CD4-positive, CD25-positive, alpha-beta regulatory T cell (primary cell): ENCODE data around the gene IMP4. TPM values are rescaled to one million over a fixed set of nuclear protein-coding genes. Genes with fewer than 3 reads are reported as not detected.
A peak's percentile ranks its signal among the peaks of the same experiment; 100 is the strongest.

Experiments
- ATAC-seq, 2 donors: fragments of 150-1000 bp; cut with Tn5 transposase; one replicate each; pipeline ENCODE4 v1.10.0; 2021; ENCODE audit warnings: low read depth in 2 of 2, moderate number of reproducible peaks in 2 of 2, moderate library complexity in 1 of 2
- DNase-seq, 3 donors: peaks; one replicate each; pipeline versions ENCODE4 v3.0.0 to v3.0.0-alpha.2; 2012 to 2022; ENCODE audit warnings: mixed read lengths in 1 of 3
- H3K27ac ChIP-seq: one replicate; pipeline ENCODE4 v1.7.0; 2013; ENCODE audit warnings: mild to moderate bottlenecking, low read length; ENCODE audit not compliant: insufficient read depth, poor library complexity, severe bottlenecking
- H3K27me3 ChIP-seq: one replicate; pipeline ENCODE4 v1.7.0; 2013; ENCODE audit warnings: low read length; ENCODE audit not compliant: control insufficient read depth, insufficient read depth
- H3K36me3 ChIP-seq: one replicate; pipeline ENCODE4 v1.7.0; 2013; ENCODE audit warnings: mild to moderate bottlenecking, low read length, moderate library complexity; ENCODE audit not compliant: control insufficient read depth, insufficient read depth
- H3K4me1 ChIP-seq: 2 replicates; pipeline ENCODE4 v1.7.0; 2013; ENCODE audit warnings: mild to moderate bottlenecking, low read length; ENCODE audit not compliant: insufficient read depth, control insufficient read depth, poor library complexity, severe bottlenecking
- H3K4me3 ChIP-seq: one replicate; pipeline ENCODE4 v1.7.0; 2013; ENCODE audit warnings: low read depth, mild to moderate bottlenecking, low read length, moderate library complexity
- H3K9me3 ChIP-seq, 2 experiments: 1 replicate in 1 of 2; 2 replicates in 1 of 2; pipeline ENCODE4 v1.7.0; 2013; ENCODE audit warnings: low read length in 2 of 2, mild to moderate bottlenecking in 1 of 2, moderate library complexity in 1 of 2; ENCODE audit not compliant: control insufficient read depth in 2 of 2
- H3K27ac Mint-ChIP-seq, 3 donors: one replicate each; pipeline ENCODE4 v1.8.0; 2020 to 2022; ENCODE audit warnings: mild to moderate bottlenecking in 3 of 3, mixed read lengths in 3 of 3, moderate library complexity in 2 of 3
- H3K27me3 Mint-ChIP-seq: one replicate; pipeline ENCODE4 v1.8.0; 2022; ENCODE audit warnings: mild to moderate bottlenecking, mixed read lengths
- H3K36me3 Mint-ChIP-seq: one replicate; pipeline ENCODE4 v1.8.0; 2020; ENCODE audit warnings: mixed read lengths
- H3K4me1 Mint-ChIP-seq, 4 donors: one replicate each; pipeline ENCODE4 v1.8.0; 2020 to 2022; ENCODE audit warnings: mixed read lengths in 4 of 4, mild to moderate bottlenecking in 1 of 4
- H3K4me3 Mint-ChIP-seq, 4 donors: one replicate each; pipeline ENCODE4 v1.8.0; 2020 to 2022; ENCODE audit warnings: mild to moderate bottlenecking in 4 of 4, mixed read lengths in 4 of 4, moderate library complexity in 3 of 4
- H3K9me3 Mint-ChIP-seq, 7 donors: one replicate each; pipeline ENCODE4 v1.8.0; 2020 to 2022; ENCODE audit warnings: mixed read lengths in 7 of 7, mild to moderate bottlenecking in 3 of 7, moderate library complexity in 2 of 7
- polyA plus RNA-seq, 4 donors: library from polyadenylated mRNA; unstranded; fragments of 300-500 nt; fragmentation: Illumina TruSeq; gene quantifications; one replicate each; pipeline ENCODE4 v1.2.3, GENCODE V29; 2021
- total RNA-seq: library from RNA; stranded (reverse); gene quantifications from one replicate; pipeline ENCODE4 v1.2.3, GENCODE V29; 2022

IMP4 gene
- total RNA-seq, result 72.4 TPM
- polyA plus RNA-seq, result 100 to 1,000 TPM in 1 of 4 donors, 10 to 100 TPM in 3; 72.9 to 111 (median 77.8) TPM

- H3K4me3 ChIP-seq, result peak within 1 kb of the TSS; percentile 98
- Mint-ChIP-seq H3K27ac (peak within 1 kb of the TSS; percentile 100), H3K4me1 (peaks cover 5 to 56% (median 23%) of the 10 kb centered on the region in 4 donors), H3K36me3 (peaks cover 48% of the 10 kb centered on the region), H3K9me3 (no peaks in the 10 kb centered on the region), H3K4me3 (peak within 1 kb of the TSS; percentile 95 to 100 (median 100)), H3K27me3 (no peaks in the 10 kb centered on the region)
- H3K27me3 ChIP-seq, result no peaks in the 10 kb centered on the region
- DNase-seq, result peak; percentile 96 to 99 (median 97)
- peak; percentile 87 to 89 for ATAC-seq
- H3K36me3 ChIP-seq, result peaks cover 55% of the 10 kb centered on the region
- no peaks in the 10 kb centered on the region for H3K9me3 ChIP-seq
- H3K27ac ChIP-seq, result peak within 1 kb of the TSS; percentile 97
- H3K4me1 ChIP-seq, result peaks cover 24% of the 10 kb centered on the region
Measured at GRCh38 chr2:130342533-130343275, at the start of gene IMP4. IMP4 (plus strand) TSS chr2:130342897; CDS start chr2:130342933, 36 bp downstream.

GRCh38 chr2:130300258-130300969 lies 42.3 kb upstream of the IMP4 start:
- no peak for ATAC-seq
- Mint-ChIP-seq H3K36me3 (no peaks in the 10 kb centered on the region), H3K4me3 (no peak overlapping the region), H3K27ac (no peak overlapping the region), H3K9me3 (peaks cover 0 to 3% (median 0%) of the 10 kb centered on the region in 7 donors), H3K4me1 (peaks cover 0 to 5% (median 0%) of the 10 kb centered on the region in 4 donors), H3K27me3 (peaks cover 36% of the 10 kb centered on the region)
- H3K4me3 ChIP-seq, result no peak overlapping the region
- H3K27ac ChIP-seq, result no peak overlapping the region
- H3K9me3 ChIP-seq, result no peaks in the 10 kb centered on the region
- DNase-seq, result no peak
- H3K36me3 ChIP-seq, result no peaks in the 10 kb centered on the region
- no peaks in the 10 kb centered on the region for H3K4me1 ChIP-seq
- peaks cover 9% of the 10 kb centered on the region for H3K27me3 ChIP-seq

GRCh38 chr2:130300970-130301348 lies 41.7 kb upstream of the IMP4 start:
- H3K9me3 ChIP-seq, result no peaks in the 10 kb centered on the region
- H3K36me3 Mint-ChIP-seq, result no peaks in the 10 kb centered on the region
- no peak for ATAC-seq
- H3K27me3 Mint-ChIP-seq, result peaks cover 31% of the 10 kb centered on the region
- no peak for DNase-seq
- no peak overlapping the region for H3K27ac Mint-ChIP-seq
- peaks cover 0 to 3% (median 0%) of the 10 kb centered on the region in 7 donors for H3K9me3 Mint-ChIP-seq
- no peak overlapping the region for H3K4me3 Mint-ChIP-seq
- no peak overlapping the region for H3K4me3 ChIP-seq
- H3K4me1 ChIP-seq, result no peaks in the 10 kb centered on the region
- H3K36me3 ChIP-seq, result no peaks in the 10 kb centered on the region
- no peak overlapping the region for H3K27ac ChIP-seq
- peaks cover 0 to 5% (median 0%) of the 10 kb centered on the region in 4 donors for H3K4me1 Mint-ChIP-seq
- peaks cover 11% of the 10 kb centered on the region for H3K27me3 ChIP-seq

- no peak for ATAC-seq
- Histone ChIP-seq H3K4me3 (no peak overlapping the region), H3K27ac (no peak overlapping the region), H3K27me3 (peaks cover 7% of the 10 kb centered on the region), H3K4me1 (no peaks in the 10 kb centered on the region), H3K9me3 (no peaks in the 10 kb centered on the region), H3K36me3 (no peaks in the 10 kb centered on the region)
- peaks cover 0 to 3% (median 0%) of the 10 kb centered on the region in 7 donors for H3K9me3 Mint-ChIP-seq
- no peak overlapping the region for H3K4me3 Mint-ChIP-seq
- peaks cover 33% of the 10 kb centered on the region for H3K27me3 Mint-ChIP-seq
- H3K27ac Mint-ChIP-seq, result no peak overlapping the region
- H3K36me3 Mint-ChIP-seq, result no peaks in the 10 kb centered on the region
- peaks cover 0 to 5% (median 0%) of the 10 kb centered on the region in 4 donors for H3K4me1 Mint-ChIP-seq
- no peak for DNase-seq
Measured at GRCh38 chr2:130302164-130302886, 40.4 kb upstream of the IMP4 start.

- no peaks in the 10 kb centered on the region for H3K36me3 ChIP-seq
- H3K9me3 Mint-ChIP-seq, result peaks cover 0 to 3% (median 0%) of the 10 kb centered on the region in 7 donors
- peaks cover 0 to 5% (median 0%) of the 10 kb centered on the region in 4 donors for H3K4me1 Mint-ChIP-seq
- H3K4me3 Mint-ChIP-seq, result no peak overlapping the region
- no peak overlapping the region for H3K27ac Mint-ChIP-seq
- H3K4me1 ChIP-seq, result no peaks in the 10 kb centered on the region
- no peaks in the 10 kb centered on the region for H3K9me3 ChIP-seq
- no peak overlapping the region for H3K27ac ChIP-seq
- ATAC-seq (no peak), DNase-seq (no peak)
- H3K27me3 ChIP-seq, result peaks cover 9% of the 10 kb centered on the region
- H3K27me3 Mint-ChIP-seq, result peaks cover 26% of the 10 kb centered on the region
- H3K36me3 Mint-ChIP-seq, result no peaks in the 10 kb centered on the region
- no peak overlapping the region for H3K4me3 ChIP-seq
Measured at GRCh38 chr2:130303169-130303568, 39.5 kb upstream of the IMP4 start.

- Mint-ChIP-seq H3K36me3 (no peaks in the 10 kb centered on the region), H3K9me3 (peaks cover 0 to 3% (median 0%) of the 10 kb centered on the region in 7 donors), H3K27ac (no peak overlapping the region), H3K4me1 (peaks cover 0 to 5% (median 0%) of the 10 kb centered on the region in 4 donors), H3K27me3 (peaks cover 19% of the 10 kb centered on the region), H3K4me3 (no peak overlapping the region)
- DNase-seq, result no peak
- no peak for ATAC-seq
- H3K27ac ChIP-seq, result no peak overlapping the region
- H3K4me1 ChIP-seq, result no peaks in the 10 kb centered on the region
- H3K27me3 ChIP-seq, result peaks cover 5% of the 10 kb centered on the region
- no peak overlapping the region for H3K4me3 ChIP-seq
- H3K9me3 ChIP-seq, result no peaks in the 10 kb centered on the region
- no peaks in the 10 kb centered on the region for H3K36me3 ChIP-seq
Measured at GRCh38 chr2:130304726-130305125, 38.0 kb upstream of the IMP4 start.

GRCh38 chr2:130307850-130308249 lies 34.8 kb upstream of the IMP4 start:
- Histone ChIP-seq H3K36me3 (no peaks in the 10 kb centered on the region), H3K4me1 (no peaks in the 10 kb centered on the region), H3K27me3 (peaks cover 4% of the 10 kb centered on the region), H3K9me3 (no peaks in the 10 kb centered on the region), H3K4me3 (no peak overlapping the region), H3K27ac (no peak overlapping the region)
- Mint-ChIP-seq H3K4me1 (peaks cover 0 to 5% (median 0%) of the 10 kb centered on the region in 4 donors), H3K4me3 (no peak overlapping the region), H3K36me3 (no peaks in the 10 kb centered on the region), H3K9me3 (peaks cover 0 to 3% (median 0%) of the 10 kb centered on the region in 7 donors), H3K27ac (no peak overlapping the region), H3K27me3 (peaks cover 8% of the 10 kb centered on the region)
- ATAC-seq (no peak), DNase-seq (no peak)
